Chondrocyte (in vitro differentiated cells): ENCODE results near the gene C3orf70. TPM values are rescaled to one million over a fixed set of nuclear protein-coding genes. Genes with fewer than 3 reads are reported as not detected.

Source experiments
- DNase-seq: peaks from one replicate; pipeline ENCODE4 v3.0.0; 2021; ENCODE audit warnings: mixed read lengths, low spot score
- H3K27ac Mint-ChIP-seq: one replicate; pipeline ENCODE4 v1.8.0; 2021; ENCODE audit warnings: mild to moderate bottlenecking, moderate library complexity, mixed read lengths; ENCODE audit not compliant: unreplicated experiment
- H3K27me3 Mint-ChIP-seq: 2 replicates; pipeline ENCODE4 v1.8.0; 2021; ENCODE audit warnings: low read depth, mixed read lengths
- H3K36me3 Mint-ChIP-seq: 2 replicates; pipeline ENCODE4 v1.8.0; 2021; ENCODE audit warnings: low read depth, mixed read lengths
- H3K4me1 Mint-ChIP-seq: 2 replicates; pipeline ENCODE4 v1.8.0; 2021; ENCODE audit warnings: low read depth, mild to moderate bottlenecking, mixed read lengths
- H3K4me3 Mint-ChIP-seq: one replicate; pipeline ENCODE4 v1.8.0; 2021; ENCODE audit warnings: mild to moderate bottlenecking, moderate library complexity, mixed read lengths; ENCODE audit not compliant: unreplicated experiment
- H3K9me3 Mint-ChIP-seq: 2 replicates; pipeline ENCODE4 v1.8.0; 2021; ENCODE audit warnings: low read depth, mixed read lengths
- CTCF ChIP-seq: fragments of 200-600 bp; sonication (generic); IDR thresholded peaks from 2 replicates; pipeline ENCODE4 v1.5.0; 2021; ENCODE audit warnings: antibody characterized with exemption, mild to moderate bottlenecking, moderate library complexity
- total RNA-seq: library from RNA; stranded (reverse); gene quantifications from 3 replicates; pipeline ENCODE4 v1.2.1, GENCODE V29; 2021

Gene C3orf70
- total RNA-seq, 1 donor from 2014 or later: 27.7 TPM

- no peak overlapping the region for H3K4me3 Mint-ChIP-seq
- no peaks in the 10 kb centered on the region for H3K9me3 Mint-ChIP-seq
- no peaks in the 10 kb centered on the region for H3K36me3 Mint-ChIP-seq
- no peak for TF ChIP-seq CTCF
- no peak for DNase-seq
- no peak overlapping the region for H3K27ac Mint-ChIP-seq
- peaks cover 8% of the 10 kb centered on the region for H3K4me1 Mint-ChIP-seq
- peaks cover 12% of the 10 kb centered on the region for H3K27me3 Mint-ChIP-seq
These were observed 2.8 kb upstream of the C3orf70 start for GRCh38 chr3:185155678-185156077.

- Mint-ChIP-seq H3K4me1 (peaks cover 22% of the 10 kb centered on the region), H3K27me3 (peaks cover 12% of the 10 kb centered on the region), H3K36me3 (no peaks in the 10 kb centered on the region), H3K27ac (no peak overlapping the region), H3K4me3 (no peak overlapping the region), H3K9me3 (no peaks in the 10 kb centered on the region)
- TF ChIP-seq CTCF: no peak
- no peak for DNase-seq
These were observed 1.2 kb upstream of the C3orf70 start for GRCh38 chr3:185153861-185154629.

- DNase-seq: no peak
- H3K4me3 Mint-ChIP-seq: no peak overlapping the region
- peak; percentile 9 for TF ChIP-seq CTCF
- H3K27me3 Mint-ChIP-seq: peaks cover 6% of the 10 kb centered on the region
- H3K9me3 Mint-ChIP-seq: no peaks in the 10 kb centered on the region
- H3K4me1 Mint-ChIP-seq: peaks cover 22% of the 10 kb centered on the region
- no peaks in the 10 kb centered on the region for H3K36me3 Mint-ChIP-seq
- peak overlapping the region; percentile 82 for H3K27ac Mint-ChIP-seq
These were observed 411 bp upstream of the C3orf70 start for GRCh38 chr3:185153171-185153771.

GRCh38 chr3:185151964-185152409 is 873 bp downstream of the C3orf70 start:
- peak overlapping the region; percentile 93 for H3K4me3 Mint-ChIP-seq

More at GRCh38 chr3:185151964-185152409, 873 bp downstream of the C3orf70 start:
- no peak for DNase-seq
- Mint-ChIP-seq H3K4me1 (peaks cover 22% of the 10 kb centered on the region), H3K36me3 (no peaks in the 10 kb centered on the region), H3K9me3 (no peaks in the 10 kb centered on the region), H3K27me3 (peaks cover 2% of the 10 kb centered on the region), H3K27ac (peak overlapping the region; percentile 96)
- no peak for TF ChIP-seq CTCF
